Gastroesophageal sphincter (tissue), 4 donors: ENCODE results near the gene JUP. TPM values are rescaled to one million over a fixed set of nuclear protein-coding genes. Genes with fewer than 3 reads are reported as not detected.
"Not testable (repeated sequence)": the region's sequence is repeated elsewhere in the genome, so short reads cannot be mapped to it uniquely, and the experiment has no call there.

Experiments used
- ATAC-seq: fragments of 150-250 bp; one replicate; pipeline ENCODE4 v1.9.1; 2016; ENCODE audit warnings: mild to moderate bottlenecking, moderate library complexity
- H3K27ac ChIP-seq, 4 donors: fragments of 200-600 bp; sonication (generic) in 3 of 4; 1 replicate in 3 of 4; 2 replicates in 1 of 4; pipeline ENCODE4 v1.5.1; 2016 to 2019
- H3K27me3 ChIP-seq: fragments of 200-600 bp; sonication (generic); one replicate; pipeline ENCODE4 v1.5.1; 2019
- H3K36me3 ChIP-seq, 2 donors: fragments of 200-600 bp; sonication (generic); one replicate each; pipeline ENCODE4 v1.5.1; 2019; ENCODE audit warnings: control low read depth in 1 of 2
- H3K4me1 ChIP-seq, 3 donors: fragments of 200-600 bp; sonication (generic); 1 replicate in 2 of 3; 2 replicates in 1 of 3; pipeline ENCODE4 v1.5.1; 2016 to 2019; ENCODE audit warnings: control low read depth in 2 of 3
- H3K4me3 ChIP-seq, 2 donors: fragments of 200-600 bp; sonication (generic); one replicate each; pipeline ENCODE4 v1.5.1; 2019; ENCODE audit warnings: mild to moderate bottlenecking in 1 of 2, moderate library complexity in 1 of 2
- H3K9me3 ChIP-seq, 3 donors: fragments of 200-600 bp; sonication (generic); one replicate each; pipeline ENCODE4 v1.5.1; 2017 to 2019; ENCODE audit warnings: control low read depth in 2 of 3
- EP300 ChIP-seq: sonication (generic); formaldehyde crosslinking; IDR thresholded peaks from one replicate; pipeline ENCODE4 v1.6.1; 2017; ENCODE audit warnings: antibody characterized with exemption, mild to moderate bottlenecking
- POLR2A ChIP-seq, 2 donors: fragments of 450-650 bp; IDR thresholded peaks; one replicate each; pipeline ENCODE4 v1.6.1; 2017; ENCODE audit warnings: antibody characterized with exemption in 2 of 2, mild to moderate bottlenecking in 2 of 2, moderate library complexity in 1 of 2
- POLR2AphosphoS5 ChIP-seq: sonication (generic); formaldehyde crosslinking; IDR thresholded peaks from one replicate; pipeline ENCODE4 v1.6.1; 2017; ENCODE audit warnings: antibody characterized with exemption
- WGBS, 2 donors: methylation state at CpG; one replicate each; pipeline ENCODE4 v1.1.5; 2018; ENCODE audit warnings: low coverage in 1 of 2; 5-methylcytosine and 5-hydroxymethylcytosine counted together
- total RNA-seq, 4 donors: library from RNA; depleted of rRNA; stranded (reverse); fragments of >200 nt; gene quantifications; one replicate each; pipeline ENCODE4 v1.1.0, GENCODE V29; 2016
- TF ChIP-seq, protein P1 (sequence below), 4 experiments: fragments of 200-600 bp in 2 of 4; fragments of 450-650 bp in 2 of 4; sonication (generic) in 1 of 4; IDR thresholded peaks; one replicate each; pipeline ENCODE4 v1.5.1; 2017 to 2019; ENCODE audit warnings: antibody characterized with exemption in 4 of 4, mild to moderate bottlenecking in 2 of 4, moderate library complexity in 2 of 4

Gene JUP
- 10 to 100 TPM; 30.8 to 60.9 (median 41.7) TPM for total RNA-seq

DNA sequence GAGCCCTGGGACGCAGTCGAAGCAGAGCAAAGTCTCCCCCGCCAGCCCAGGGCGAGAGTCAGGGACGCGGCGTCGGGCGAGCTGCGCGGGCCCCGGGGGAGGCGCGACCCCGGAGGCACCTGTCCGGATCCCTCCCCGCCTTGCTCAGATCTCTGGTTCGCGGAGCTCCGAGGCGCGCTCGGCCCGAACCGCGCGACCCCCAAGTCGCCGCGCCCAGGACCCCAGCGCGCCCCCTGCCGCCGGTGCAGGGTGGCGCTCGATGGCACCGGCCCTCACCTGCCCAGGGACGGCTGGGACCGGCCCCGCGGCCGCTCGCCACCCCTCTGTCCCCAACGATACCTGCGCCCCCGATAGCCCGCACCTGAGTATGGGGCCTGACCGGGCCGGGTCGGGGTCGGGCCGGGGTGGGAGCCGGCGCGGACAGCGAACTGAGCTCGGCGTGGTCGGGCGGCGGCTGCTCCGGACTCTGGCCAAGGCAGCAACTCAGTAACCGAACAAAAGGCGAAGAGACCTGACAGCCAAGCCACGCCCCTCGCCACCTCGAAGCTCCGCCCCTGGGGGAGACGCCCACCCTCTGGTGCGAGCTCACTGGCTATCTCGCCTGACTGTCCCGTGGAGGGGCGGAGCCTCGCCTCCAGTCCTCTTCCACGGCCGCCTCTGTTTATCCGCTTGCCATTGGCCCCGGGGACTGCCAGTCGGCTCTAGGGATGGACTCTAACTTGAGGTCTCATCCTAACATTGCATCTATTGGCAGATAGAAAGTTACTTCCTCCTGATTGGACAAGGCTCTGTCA, at the start of gene JUP:
TSS of gene JUP (minus strand) at position 485 of the 794 bp plus-strand sequence. CDS start 14,857 bp downstream, outside the sequence.
- ATAC-seq, result peak; percentile 98
- H3K27ac ChIP-seq, result peak within 1 kb of the TSS in 3 of 4 donors; percentile 78 to 82 (median 79)

GRCh38 chr17:41835800-41836549, 49.5 kb upstream of the JUP start, which contains the start of gene NT5C3B:
NT5C3B (minus strand) TSS chr17:41836232; CDS start chr17:41836193, 39 bp downstream.
- ATAC-seq, result peak; percentile 92
- peak within 1 kb of the TSS; percentile 87 to 93 for H3K4me3 ChIP-seq
- TF ChIP-seq POLR2AphosphoS5 (peak; percentile 65), EP300 (no peak), POLR2A (IDR thresholded peaks at IDR 0.05) (peak; percentile 39 to 40)
- TF ChIP-seq, protein P1, sequence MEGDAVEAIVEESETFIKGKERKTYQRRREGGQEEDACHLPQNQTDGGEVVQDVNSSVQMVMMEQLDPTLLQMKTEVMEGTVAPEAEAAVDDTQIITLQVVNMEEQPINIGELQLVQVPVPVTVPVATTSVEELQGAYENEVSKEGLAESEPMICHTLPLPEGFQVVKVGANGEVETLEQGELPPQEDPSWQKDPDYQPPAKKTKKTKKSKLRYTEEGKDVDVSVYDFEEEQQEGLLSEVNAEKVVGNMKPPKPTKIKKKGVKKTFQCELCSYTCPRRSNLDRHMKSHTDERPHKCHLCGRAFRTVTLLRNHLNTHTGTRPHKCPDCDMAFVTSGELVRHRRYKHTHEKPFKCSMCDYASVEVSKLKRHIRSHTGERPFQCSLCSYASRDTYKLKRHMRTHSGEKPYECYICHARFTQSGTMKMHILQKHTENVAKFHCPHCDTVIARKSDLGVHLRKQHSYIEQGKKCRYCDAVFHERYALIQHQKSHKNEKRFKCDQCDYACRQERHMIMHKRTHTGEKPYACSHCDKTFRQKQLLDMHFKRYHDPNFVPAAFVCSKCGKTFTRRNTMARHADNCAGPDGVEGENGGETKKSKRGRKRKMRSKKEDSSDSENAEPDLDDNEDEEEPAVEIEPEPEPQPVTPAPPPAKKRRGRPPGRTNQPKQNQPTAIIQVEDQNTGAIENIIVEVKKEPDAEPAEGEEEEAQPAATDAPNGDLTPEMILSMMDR (IDR thresholded peaks at IDR 0.05), result no peak
- H3K27me3 ChIP-seq, result no peaks in the 10 kb centered on the region
- H3K4me1 ChIP-seq, result peaks cover 0 to 22% (median 3%) of the 10 kb centered on the region in 3 donors
- no peaks in the 10 kb centered on the region for H3K9me3 ChIP-seq
- 0 to 20% methylated on average over 1 to 3 of the region's 72 CpGs for WGBS, 2 donors
- H3K27ac ChIP-seq, result peak within 1 kb of the TSS; percentile 72 to 93 (median 90)
- peaks cover 0 to 24% of the 10 kb centered on the region in 2 donors for H3K36me3 ChIP-seq

More for the DNA sequence above, at the start of gene JUP:
- Histone ChIP-seq H3K27me3 (peaks cover 53% of the 10 kb centered on the region), H3K9me3 (no peaks in the 10 kb centered on the region), H3K4me1 (peaks cover 0 to 50% (median 30%) of the 10 kb centered on the region in 3 donors), H3K4me3 (peak within 1 kb of the TSS; percentile 25 to 71), H3K36me3 (no peaks in the 10 kb centered on the region)
- TF ChIP-seq POLR2AphosphoS5, result peak; percentile 73
- TF ChIP-seq, protein P1 (IDR thresholded peaks at IDR 0.05), result peak in 3 of 4 experiments; percentile 32 to 56 (median 46)
- no peak for TF ChIP-seq EP300
- TF ChIP-seq POLR2A (IDR thresholded peaks at IDR 0.05), result peak; percentile 90 to 93
- whole genome bisulfite sequencing, 2 donors, result no CpG with 5 or more reads among the region's 79 CpGs

DNA sequence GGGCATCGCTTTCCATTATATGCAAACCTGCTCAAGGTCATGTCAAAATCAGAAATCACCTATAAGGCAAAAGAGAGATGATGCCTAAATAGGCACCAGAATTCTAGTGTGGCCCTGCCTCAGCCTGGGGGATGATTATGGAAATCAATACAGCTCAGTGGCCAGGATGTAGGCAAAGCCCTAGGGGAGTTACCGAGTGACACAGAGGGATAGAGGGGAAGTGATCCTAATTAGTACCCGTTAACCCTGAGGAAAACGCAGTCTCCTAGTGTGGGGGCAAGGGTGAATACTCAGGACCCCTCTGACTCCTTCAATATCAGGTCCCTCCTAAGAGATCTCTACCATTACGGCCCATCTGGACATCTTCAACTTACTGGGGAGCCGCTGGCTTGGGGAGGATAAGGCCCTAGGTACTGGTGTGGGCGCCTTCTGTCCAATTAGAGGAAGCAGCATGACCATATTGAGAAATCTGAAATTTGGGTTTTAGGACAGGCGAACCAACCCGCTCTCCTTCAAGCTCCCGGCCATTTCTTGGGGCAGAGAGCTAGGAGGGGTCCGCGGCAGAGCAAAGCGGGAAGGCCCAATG, 48.8 kb upstream of the JUP start:
- no peaks in the 10 kb centered on the region for H3K9me3 ChIP-seq
- TF ChIP-seq POLR2A (IDR thresholded peaks at IDR 0.05) (no peak), POLR2AphosphoS5 (no peak), EP300 (no peak)
- TF ChIP-seq, protein P1 (IDR thresholded peaks at IDR 0.05), result no peak
- no peaks in the 10 kb centered on the region for H3K27me3 ChIP-seq
- peaks cover 0 to 22% (median 3%) of the 10 kb centered on the region in 3 donors for H3K4me1 ChIP-seq
- peak overlapping the region; percentile 87 to 93 for H3K4me3 ChIP-seq
- 30 to 38% methylated on average over 4 of the region's 13 CpGs for WGBS, 2 donors
- ATAC-seq, result peak; percentile 73
- peaks cover 0 to 31% of the 10 kb centered on the region in 2 donors for H3K36me3 ChIP-seq
- peak overlapping the region; percentile 72 to 93 (median 90) for H3K27ac ChIP-seq

- WGBS, 2 donors, result 81% methylated on average over 9 of the region's 10 CpGs; no CpG with 5 or more reads in 1 of the 2 donors
- ATAC-seq, result not testable (repeated sequence)
Observed at GRCh38 chr17:41829961-41830360, 43.5 kb upstream of the JUP start.

More at GRCh38 chr17:41829961-41830360, 43.5 kb upstream of the JUP start:
- H3K4me3 ChIP-seq, H3K27me3 ChIP-seq, H3K9me3 ChIP-seq, H3K27ac ChIP-seq: not testable (repeated sequence)
- Histone ChIP-seq H3K4me1 (peaks cover 0 to 12% (median 3%) of the 10 kb centered on the region in 3 donors), H3K36me3 (peaks cover 0 to 84% of the 10 kb centered on the region in 2 donors)
